Measurements from ENCODE around the gene SREBF2.

Gene SREBF2

DNA sequence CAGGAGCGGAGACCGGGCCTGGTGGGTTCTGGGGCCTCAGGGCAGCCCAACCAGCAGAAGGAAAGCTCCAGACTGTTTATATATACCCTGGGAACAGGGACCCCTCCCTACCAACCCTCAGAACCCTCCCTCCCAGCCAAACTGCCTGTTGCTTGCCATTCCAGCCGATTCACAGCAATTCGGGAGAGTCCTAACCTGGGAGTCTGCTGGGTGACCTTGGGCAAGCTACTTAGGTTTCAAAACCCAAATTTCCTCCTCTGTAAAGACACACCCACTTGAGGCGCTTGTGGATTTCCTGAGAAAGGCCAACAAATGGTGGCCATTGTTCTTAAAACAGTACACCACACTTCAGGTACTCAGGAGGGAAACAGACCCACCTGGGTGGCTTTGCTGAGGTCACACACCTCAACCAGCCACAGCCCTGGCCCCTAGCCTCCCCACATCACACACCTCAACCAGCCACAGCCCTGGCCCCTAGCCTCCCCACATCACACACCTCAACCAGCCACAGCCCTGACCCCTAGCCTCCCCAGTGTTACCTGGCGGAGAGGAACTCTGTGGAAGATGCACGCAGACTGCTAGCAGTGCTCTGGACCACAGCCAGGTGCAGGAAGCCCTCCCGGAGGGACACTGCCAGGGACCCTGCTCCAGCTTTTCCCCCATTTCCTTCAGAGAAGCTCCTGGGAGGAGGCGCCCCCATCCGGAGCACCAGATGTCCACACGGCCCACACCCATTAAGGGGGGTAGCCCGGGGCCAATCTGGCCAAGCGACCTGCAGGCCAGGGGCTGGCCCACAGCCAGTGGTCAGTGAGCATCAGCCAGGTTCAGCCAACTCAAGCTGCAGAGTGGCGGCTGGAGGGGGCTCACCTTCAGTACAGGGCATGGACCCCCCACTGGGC lies 75.8 kb downstream of the SREBF2 start:
- DNase-seq (ENCODE audit: low spot score), result peak; percentile 37

- DNase-seq (ENCODE audit: low spot score), result no peak
Observed at GRCh38 chr22:41909310-41910049, 76.6 kb downstream of the SREBF2 start.

DNA sequence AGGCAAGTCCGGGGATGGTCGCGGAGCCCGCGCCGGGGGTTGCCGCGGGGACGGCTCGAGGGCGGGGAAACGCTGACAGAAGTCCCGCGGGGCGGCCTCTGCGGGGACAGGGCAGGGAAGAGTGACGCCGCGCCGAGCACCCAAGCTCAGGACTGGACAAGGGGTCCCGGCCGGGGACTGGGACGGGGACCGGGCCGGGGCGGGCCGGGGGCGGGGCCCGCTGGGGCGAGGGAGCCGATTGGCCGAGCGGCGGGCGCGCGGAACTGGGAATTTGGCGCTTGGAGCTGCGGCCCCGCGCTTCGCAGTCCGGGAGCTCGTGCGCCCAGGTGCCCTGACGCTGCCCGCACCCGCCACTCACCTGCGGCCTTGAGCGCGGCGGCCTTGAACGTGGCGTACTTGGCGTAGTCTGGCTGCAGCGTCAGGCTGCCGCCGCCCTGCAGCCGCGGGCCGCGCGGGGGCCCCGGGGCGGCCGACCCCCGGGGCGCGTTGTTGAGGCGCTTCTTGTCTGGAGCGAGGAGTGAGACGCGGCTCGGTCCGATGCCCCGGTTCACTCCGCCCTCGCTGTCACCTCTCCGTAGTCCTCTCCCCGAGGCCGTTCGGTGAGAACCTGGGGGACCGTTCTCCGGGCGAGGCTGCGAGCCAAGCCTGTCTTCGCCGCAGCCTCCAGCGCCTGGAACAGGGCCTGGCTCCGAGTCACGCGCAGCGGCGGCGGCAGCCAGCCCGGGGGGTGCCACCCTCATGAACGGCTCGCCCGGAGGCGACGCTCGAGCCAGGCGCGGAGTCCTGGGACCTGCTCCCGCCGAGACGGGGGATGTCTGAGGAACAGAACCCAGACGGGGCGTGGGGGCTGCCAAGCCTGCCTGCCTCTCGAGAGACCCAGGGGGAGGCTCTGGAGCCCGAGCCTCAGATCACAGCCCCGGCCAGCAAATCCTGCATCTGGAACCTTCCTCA lies 77.4 kb downstream of the SREBF2 start:
- DNase-seq (ENCODE audit: low spot score), result peak; percentile 18

GRCh38 chr22:41911001-41911611 lies 78.2 kb downstream of the SREBF2 start:
- DNase-seq (ENCODE audit: low spot score), result no peak

DNA sequence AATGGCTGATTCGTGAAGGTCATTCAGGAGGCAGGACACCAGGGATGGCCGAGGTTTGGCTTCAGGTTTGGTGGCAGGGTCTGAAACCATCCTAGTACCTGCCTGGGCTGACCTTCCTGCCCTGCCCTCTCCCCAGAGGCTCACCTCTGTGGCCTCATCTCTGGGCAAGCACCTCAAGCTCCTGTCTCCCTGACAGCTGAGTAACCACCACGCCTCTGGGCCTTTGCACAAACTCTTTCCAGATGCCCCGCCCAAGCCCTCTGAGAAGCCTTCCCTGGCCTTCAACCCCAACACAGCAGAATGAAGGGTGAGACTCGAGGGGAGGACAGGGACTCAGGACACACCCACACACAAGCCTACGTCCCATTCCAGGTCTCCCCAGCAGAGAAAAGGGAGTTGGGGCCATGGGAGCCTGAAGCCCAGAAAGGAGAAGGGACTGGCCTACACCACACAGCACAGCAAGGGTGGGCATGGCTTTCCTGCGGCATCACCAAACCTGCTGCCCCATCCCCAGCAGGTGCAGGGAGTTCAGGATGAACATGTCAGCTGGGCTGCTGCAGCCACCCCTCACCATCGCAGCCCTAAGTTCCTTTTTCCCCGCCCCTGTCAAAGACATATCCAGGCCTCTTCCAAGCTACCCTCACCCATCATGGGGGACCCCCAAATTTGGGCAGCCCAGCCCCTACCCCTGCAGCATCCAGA lies 79.6 kb downstream of the SREBF2 start:
- DNase-seq (ENCODE audit: low spot score), result no peak

GRCh38 chr22:41913040-41913719 lies 80.3 kb downstream of the SREBF2 start:
- no peak for DNase-seq (ENCODE audit: low spot score)

DNA sequence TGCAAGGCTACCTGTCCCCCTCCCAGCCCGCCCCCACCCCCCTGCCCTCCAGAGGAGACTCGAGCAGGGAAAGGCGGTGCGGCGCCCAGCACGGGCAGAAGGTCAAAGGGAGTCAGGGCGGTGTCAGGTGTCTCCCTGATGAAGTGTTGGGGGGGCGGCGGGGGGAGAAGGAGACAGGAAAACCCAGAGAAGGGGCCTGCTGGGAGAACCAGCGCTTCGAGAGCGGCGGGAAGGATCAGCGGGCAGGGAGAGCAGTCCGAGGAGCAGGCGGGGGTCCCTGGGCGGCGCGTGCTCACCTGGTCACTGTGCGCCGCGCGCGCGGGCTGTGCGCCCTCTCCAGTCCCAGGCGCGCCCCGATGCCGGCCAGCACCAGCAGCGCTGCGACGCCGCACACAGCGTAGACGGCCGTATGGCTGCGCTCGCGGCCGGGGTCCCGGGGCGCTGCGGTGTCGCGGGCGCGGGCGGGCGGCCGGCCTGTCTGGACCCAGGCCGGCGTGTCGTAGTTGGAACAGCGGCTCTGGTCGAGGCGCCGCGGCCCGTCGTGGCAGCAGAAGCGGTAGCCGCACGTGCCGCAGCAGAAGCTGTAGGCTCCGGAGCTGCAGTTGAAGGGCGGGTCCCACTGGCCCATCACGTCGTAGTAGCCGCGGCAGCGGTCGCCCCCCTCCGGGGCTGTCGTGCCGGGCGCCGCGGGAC lies 81.1 kb downstream of the SREBF2 start:
- DNase-seq (ENCODE audit: low spot score), result no peak

DNA sequence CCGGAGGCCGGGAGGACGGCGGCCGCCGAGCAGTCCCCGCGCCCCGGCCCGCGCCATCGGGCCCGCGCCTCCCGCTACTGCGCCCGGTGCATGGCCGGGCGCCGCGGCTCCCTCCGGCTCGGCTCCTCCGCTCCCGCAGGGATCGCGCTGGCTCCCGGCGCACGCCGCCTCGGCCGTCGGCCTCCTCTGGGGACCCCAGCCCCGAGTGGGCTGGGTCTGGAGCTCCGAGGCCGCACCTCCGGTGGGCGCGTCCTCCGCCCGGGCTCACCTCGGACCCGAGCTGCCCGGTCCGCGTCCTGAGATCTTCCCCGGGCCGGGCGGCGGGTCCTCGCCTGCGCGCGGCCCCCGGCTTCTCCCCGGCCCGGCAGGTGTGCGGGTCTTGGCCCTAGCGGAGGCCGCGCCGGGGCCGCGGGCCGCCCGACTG lies 81.7 kb downstream of the SREBF2 start:
- no peak for DNase-seq (ENCODE audit: low spot score)

DNA sequence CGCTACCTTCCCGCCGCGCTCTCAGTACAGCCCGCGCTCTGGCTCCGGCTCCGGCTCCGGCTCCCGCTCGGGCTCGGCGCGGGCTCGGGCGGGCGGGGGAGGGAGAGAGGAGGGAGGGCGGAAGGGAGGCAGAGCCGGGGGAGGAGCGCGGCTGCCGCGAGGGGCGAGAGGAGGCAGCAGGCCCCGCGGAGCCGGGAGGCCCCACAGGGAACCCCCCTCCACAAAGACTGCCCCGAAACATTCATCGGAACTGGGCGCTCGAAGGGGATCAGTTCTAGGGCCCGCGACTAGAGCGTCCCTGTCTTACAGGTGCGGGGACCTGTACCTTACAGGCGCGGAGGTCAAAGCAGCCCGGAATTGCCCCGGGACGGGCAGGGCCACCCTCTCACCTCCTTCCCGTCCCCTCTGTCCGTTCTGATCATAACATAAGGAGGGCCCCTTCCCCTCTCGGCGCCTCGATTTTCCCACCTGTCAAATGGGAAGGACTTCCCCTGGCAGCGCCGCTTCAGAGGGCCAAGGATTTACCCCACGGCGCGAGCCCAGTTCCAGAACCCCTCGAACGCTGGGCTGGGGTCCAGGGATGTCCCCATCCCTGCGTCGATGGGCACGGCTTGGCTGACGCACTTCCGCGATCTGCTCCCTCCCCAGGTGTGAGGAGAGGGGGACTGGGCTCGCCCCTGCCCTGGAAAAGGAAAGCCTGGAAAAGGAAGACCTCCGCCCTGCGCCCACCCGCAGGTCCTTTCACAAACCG lies 82.3 kb downstream of the SREBF2 start, which contains the start of gene SHISA8:
Gene SHISA8, minus strand, starts transcription at position 40 of the 751 bp plus-strand sequence. CDS start 407 bp downstream, outside the sequence.
- DNase-seq (ENCODE audit: low spot score), result peak; percentile 38

DNA sequence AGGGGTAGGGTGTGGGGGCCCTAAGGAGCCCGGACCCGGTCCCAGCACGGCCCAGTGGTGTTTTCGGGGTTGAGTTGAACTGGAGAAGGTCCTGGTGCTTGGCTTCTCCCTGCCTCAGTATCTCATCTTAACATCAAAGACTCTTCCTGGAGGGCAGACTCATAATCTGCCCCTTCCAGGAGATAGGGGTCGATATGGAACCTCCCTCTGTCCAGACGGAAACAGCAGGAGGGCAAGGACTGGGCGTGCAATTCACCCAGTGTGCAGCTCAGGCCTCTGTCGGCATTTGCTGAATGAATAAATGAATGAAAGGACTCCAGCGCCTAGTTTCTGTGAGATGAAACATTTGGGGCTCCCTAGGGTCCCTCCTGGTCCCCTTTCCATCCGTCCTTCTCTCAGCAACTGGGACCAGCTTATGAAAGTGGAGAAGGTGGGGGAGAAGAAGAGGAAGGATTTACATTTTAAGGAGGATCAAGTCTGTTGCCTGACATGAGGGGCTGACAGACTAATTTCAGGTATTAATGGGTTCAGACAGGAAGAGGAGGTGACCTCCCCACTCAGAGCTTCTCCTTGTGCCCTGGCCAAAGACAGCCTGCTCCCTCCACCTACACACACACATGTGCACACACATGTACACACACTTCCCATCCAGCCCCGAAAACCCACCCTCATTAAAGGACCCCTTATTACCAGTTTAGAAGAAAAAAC lies 83.0 kb downstream of the SREBF2 start:
- no peak for DNase-seq (ENCODE audit: low spot score)

GRCh38 chr22:41916745-41917358 lies 83.9 kb downstream of the SREBF2 start:
- DNase-seq (ENCODE audit: low spot score), result no peak

DNA sequence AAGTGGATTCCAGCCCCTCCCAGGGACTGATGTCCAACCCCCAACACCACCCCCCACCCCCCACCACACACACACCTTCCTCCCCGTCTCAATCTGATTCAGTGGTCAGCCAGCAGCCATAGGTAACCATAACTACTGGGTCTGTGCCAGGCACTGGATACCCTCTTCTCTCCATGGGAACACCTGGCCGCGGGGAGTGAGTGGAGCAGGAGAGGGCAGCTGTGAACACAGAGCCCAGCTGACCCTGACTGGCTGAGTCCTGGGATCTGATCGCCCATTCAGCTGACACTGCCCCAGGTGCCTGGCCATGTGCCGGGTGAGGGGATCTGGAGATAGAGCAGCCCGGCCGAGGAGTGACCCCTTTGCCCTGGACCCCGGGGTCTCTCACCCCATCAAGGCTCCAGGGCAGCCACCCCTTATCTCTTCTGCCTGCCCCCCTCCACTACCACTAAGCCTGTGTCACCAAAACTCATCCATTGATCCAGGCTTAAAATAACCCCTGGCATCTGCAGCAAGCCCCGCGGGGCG lies 84.5 kb downstream of the SREBF2 start:
- no peak for DNase-seq (ENCODE audit: low spot score)

GRCh38 chr22:41917903-41918791 lies 85.2 kb downstream of the SREBF2 start:
- peak; percentile 16 for DNase-seq (ENCODE audit: low spot score)

- DNase-seq (ENCODE audit: low spot score), result peak; percentile 15
Observed at GRCh38 chr22:41919357-41920224, 86.7 kb downstream of the SREBF2 start.

DNA sequence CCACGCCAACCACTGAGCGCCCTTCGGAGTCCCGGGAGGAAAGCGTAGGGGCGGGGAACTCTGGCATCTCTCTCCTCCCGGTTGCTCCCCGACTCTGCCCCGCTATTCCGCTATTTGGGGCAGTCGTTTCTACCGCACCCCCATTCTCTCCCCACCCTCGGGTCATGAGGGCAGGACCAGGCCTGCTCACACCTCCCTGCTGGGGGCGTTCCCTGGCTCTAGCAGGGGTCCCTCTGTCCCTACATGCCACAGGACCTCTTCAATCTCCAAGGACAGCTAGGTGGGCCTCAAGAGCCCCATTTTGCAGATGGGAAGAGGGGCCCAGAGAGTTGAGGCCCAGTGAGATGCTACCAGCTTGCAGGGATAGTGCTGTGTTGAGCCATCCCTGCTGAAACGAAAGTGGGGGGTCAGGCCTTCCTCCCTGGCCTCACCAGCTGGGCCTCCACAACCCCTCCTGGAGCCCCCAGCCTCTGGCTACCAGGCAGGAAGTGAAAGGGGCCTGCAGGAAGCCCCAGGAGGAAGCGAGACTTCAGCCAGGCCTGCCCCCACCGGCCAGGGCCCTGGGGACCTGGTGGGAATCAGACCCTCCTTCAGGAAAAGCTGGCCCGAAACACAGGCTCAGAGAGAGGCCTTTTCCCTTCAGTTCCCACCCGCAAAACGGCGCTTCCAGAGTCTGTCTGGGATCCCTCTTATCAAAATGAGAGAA lies 87.5 kb downstream of the SREBF2 start:
- DNase-seq (ENCODE audit: low spot score), result no peak
